B cell (primary cell): ENCODE results near the gene C1orf122.

Source experiments
- EZH2 ChIP-seq: IDR thresholded peaks from 2 replicates; pipeline ENCODE4 v1.6.1; 2012; ENCODE audit warnings: borderline replicate concordance, low read depth, mild to moderate bottlenecking, moderate library complexity, low read length; ENCODE audit not compliant: insufficient read depth, poor library complexity, severe bottlenecking
- TF ChIP-seq, protein P1 (sequence below): fragments of 200-600 bp; IDR thresholded peaks from one replicate; pipeline ENCODE4 v1.8.0; 2022; ENCODE audit warnings: antibody characterized with exemption, mild to moderate bottlenecking

DNA sequence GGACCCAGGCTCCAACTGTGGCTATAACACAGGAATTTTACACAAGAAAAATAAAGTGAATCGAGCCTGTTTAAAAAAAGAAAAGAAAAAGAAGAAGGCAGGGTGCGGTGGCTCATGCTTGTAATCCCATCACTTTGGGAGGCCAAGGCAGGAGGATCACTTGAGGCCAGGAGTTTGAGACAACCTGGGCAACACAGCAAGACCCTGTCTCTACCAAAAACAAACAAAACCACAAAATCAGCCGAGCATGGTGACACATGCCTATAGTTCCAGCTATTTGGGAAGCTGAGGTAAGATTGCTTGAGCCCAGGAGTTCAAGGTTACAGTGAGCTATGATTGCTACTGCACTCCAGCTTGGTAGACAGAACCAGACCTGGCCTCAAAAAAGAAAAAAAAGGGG, 34.1 kb downstream of the C1orf122 start:
- TF ChIP-seq, protein P1, sequence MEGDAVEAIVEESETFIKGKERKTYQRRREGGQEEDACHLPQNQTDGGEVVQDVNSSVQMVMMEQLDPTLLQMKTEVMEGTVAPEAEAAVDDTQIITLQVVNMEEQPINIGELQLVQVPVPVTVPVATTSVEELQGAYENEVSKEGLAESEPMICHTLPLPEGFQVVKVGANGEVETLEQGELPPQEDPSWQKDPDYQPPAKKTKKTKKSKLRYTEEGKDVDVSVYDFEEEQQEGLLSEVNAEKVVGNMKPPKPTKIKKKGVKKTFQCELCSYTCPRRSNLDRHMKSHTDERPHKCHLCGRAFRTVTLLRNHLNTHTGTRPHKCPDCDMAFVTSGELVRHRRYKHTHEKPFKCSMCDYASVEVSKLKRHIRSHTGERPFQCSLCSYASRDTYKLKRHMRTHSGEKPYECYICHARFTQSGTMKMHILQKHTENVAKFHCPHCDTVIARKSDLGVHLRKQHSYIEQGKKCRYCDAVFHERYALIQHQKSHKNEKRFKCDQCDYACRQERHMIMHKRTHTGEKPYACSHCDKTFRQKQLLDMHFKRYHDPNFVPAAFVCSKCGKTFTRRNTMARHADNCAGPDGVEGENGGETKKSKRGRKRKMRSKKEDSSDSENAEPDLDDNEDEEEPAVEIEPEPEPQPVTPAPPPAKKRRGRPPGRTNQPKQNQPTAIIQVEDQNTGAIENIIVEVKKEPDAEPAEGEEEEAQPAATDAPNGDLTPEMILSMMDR = no peak
- no peak for TF ChIP-seq EZH2
